Vagina (tissue), 2 donors: ENCODE measurements around the gene ECHS1.
"Not testable (repeated sequence)": the region's sequence is repeated elsewhere in the genome, so short reads cannot be mapped to it uniquely, and the experiment has no call there.

Experiments
- CTCF ChIP-seq, 3 experiments: fragments of 450-650 bp in 2 of 3; fragments of 200-600 bp in 1 of 3; sonication (generic) in 1 of 3; IDR thresholded peaks; one replicate each; pipeline ENCODE4 v1.5.1; 2017 to 2019; ENCODE audit warnings: antibody characterized with exemption in 3 of 3, mild to moderate bottlenecking in 2 of 3, moderate library complexity in 2 of 3
- POLR2A ChIP-seq, 2 donors: fragments of 450-650 bp; IDR thresholded peaks; one replicate each; pipeline ENCODE4 v1.6.1; 2017; ENCODE audit warnings: antibody characterized with exemption in 2 of 2, mild to moderate bottlenecking in 2 of 2, moderate library complexity in 2 of 2

DNA sequence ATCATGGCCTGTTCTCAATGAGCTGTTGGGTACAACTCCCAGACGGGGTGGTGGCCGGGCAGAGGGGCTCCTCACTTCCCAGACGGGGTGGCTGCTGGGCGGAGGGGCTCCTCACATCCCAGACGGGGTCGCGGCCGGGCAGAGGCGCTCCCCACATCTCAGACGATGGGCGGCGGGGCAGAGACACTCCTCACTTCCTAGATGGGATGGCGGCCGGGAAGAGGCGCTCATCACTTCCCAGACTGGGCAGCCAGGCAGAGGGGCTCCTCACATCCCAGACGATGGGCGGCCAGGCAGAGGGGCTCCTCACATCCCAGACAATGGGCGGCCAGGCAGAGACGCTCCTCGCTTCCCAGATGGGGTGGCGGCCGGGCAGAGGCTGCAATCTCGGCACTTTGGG, 41.2 kb upstream of the ECHS1 start:
- TF ChIP-seq CTCF, POLR2A (IDR thresholded peaks at IDR 0.05): not testable (repeated sequence)
